Measurements from ENCODE around the gene LDLR.
"Not testable (repeated sequence)": the region's sequence is repeated elsewhere in the genome, so short reads cannot be mapped to it uniquely, and the experiment has no call there.

Gene LDLR

GRCh38 chr19:11179145-11179465 lies 89.8 kb downstream of the LDLR start:
- H3K9me3 Mint-ChIP-seq; H3K4me1 Mint-ChIP-seq (ENCODE audit: low read depth); H3K4me3 Mint-ChIP-seq; H3K36me3 Mint-ChIP-seq (ENCODE audit: low read depth); H3K27me3 Mint-ChIP-seq; H3K27ac Mint-ChIP-seq: not testable (repeated sequence)

- Mint-ChIP-seq H3K4me3 (no peak overlapping the region), H3K27ac (no peak overlapping the region)
These were observed 90.5 kb downstream of the LDLR start for GRCh38 chr19:11179716-11180297.

GRCh38 chr19:11180346-11180745 lies 91.1 kb downstream of the LDLR start:
- no peak overlapping the region for H3K4me3 Mint-ChIP-seq
- no peak overlapping the region for H3K27ac Mint-ChIP-seq
- H3K36me3 Mint-ChIP-seq (ENCODE audit: low read depth), result no peaks in the 10 kb centered on the region
- no peaks in the 10 kb centered on the region for H3K9me3 Mint-ChIP-seq
- H3K4me1 Mint-ChIP-seq (ENCODE audit: low read depth), result peaks cover 8% of the 10 kb centered on the region
- no peaks in the 10 kb centered on the region for H3K27me3 Mint-ChIP-seq

More at GRCh38 chr19:11179716-11180297, 90.5 kb downstream of the LDLR start:
- H3K36me3 Mint-ChIP-seq (ENCODE audit: low read depth), result no peaks in the 10 kb centered on the region
- no peaks in the 10 kb centered on the region for H3K9me3 Mint-ChIP-seq
- H3K4me1 Mint-ChIP-seq (ENCODE audit: low read depth), result peaks cover 8% of the 10 kb centered on the region
- no peaks in the 10 kb centered on the region for H3K27me3 Mint-ChIP-seq

GRCh38 chr19:11180975-11181374 lies 91.7 kb downstream of the LDLR start:
- not testable (repeated sequence) for H3K4me1 Mint-ChIP-seq (ENCODE audit: low read depth); H3K4me3 Mint-ChIP-seq; H3K27ac Mint-ChIP-seq; H3K27me3 Mint-ChIP-seq; H3K36me3 Mint-ChIP-seq (ENCODE audit: low read depth); H3K9me3 Mint-ChIP-seq

- Mint-ChIP-seq H3K4me1 (ENCODE audit: low read depth) (peaks cover 8% of the 10 kb centered on the region), H3K27ac (no peak overlapping the region), H3K36me3 (ENCODE audit: low read depth) (no peaks in the 10 kb centered on the region), H3K9me3 (no peaks in the 10 kb centered on the region), H3K4me3 (no peak overlapping the region), H3K27me3 (no peaks in the 10 kb centered on the region)
These were observed 92.2 kb downstream of the LDLR start for GRCh38 chr19:11181488-11181887.

All from stimulated activated naive CD8-positive, alpha-beta T cell treated with anti-CD3 and anti-CD28 coated beads, Interleukin-15, Interleukin-2, amounts not matched to agents 100 ng/mL and 50 ng/mL, for 24 hours (primary cell).